ENCODE measurements around the gene IKBKE.

The IKBKE gene

DNA sequence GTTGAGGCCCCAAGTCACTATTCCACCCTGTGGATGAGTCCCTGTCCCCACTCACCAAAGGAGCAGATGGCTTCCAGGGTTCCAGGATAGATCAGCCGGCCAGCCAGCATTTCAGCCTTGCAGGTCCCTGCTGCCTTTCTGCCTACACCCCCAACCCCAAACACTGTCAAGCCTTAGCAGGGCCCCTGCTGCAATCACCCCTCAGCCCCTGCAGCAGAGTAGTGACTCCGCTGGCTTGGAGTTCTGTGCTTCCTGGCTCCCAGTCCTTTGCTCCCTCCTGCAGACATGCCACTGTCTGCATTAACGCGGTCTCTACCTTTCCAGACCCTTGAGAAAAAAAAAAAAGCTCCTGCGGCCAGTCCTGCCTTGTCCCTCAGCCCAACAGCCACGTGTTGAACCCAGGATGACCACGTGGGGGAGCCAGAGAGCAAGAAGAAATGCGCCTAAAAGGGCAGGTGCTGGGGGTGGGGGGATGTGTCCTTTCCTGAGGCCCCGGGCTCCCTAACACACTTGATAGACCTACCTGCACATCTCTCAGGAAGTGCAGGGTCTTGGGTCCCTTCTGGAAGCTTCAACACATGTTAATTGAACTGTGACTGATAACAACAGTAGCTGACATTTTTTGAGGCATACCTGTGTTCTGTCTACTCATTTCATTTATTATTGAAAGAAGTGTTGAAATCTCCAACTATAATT, 74.4 kb downstream of the IKBKE start:
- DNase-seq (ENCODE audit: low read depth) = peak; percentile 77

DNA sequence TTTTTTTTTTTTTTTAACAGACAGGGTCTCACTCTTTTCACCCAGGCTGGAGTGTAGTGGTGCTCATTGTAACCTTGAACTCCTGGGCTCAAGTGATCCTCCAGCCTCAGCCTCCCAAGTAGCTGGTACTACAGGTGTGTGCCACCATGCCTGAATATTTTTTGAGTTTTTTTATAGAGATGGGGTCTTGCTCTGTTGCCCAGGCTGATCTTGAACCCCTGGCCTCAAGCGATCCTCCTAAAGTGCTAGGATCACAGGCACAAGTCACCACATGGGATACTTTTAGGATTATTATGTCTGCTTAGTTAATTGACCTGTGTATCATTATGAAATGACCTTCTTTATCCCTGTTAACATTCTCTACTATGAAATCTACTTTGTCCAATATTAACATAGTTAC, 75.1 kb downstream of the IKBKE start:
- DNase-seq (ENCODE audit: low read depth) = no peak

All from activated T-cell treated with anti-CD3 and anti-CD28 coated beads for 48 hours (primary cell).